ENCODE measurements around the gene RHOH. TPM values are rescaled to one million over a fixed set of nuclear protein-coding genes. Genes with fewer than 3 reads are reported as not detected.

The RHOH gene
- total RNA-seq, 1 donor from 2014 or later: 0.53 TPM

- DNase-seq (ENCODE audit: low read depth) (no peak), FAIRE-seq (no peak)
- H3K27me3 ChIP-seq (ENCODE audit: control insufficient read depth, insufficient read depth, low read length): no peaks in the 10 kb centered on the region
- H3K36me3 ChIP-seq (ENCODE audit: control insufficient read depth, insufficient read depth, low read length): no peaks in the 10 kb centered on the region
- TF ChIP-seq, protein P1, sequence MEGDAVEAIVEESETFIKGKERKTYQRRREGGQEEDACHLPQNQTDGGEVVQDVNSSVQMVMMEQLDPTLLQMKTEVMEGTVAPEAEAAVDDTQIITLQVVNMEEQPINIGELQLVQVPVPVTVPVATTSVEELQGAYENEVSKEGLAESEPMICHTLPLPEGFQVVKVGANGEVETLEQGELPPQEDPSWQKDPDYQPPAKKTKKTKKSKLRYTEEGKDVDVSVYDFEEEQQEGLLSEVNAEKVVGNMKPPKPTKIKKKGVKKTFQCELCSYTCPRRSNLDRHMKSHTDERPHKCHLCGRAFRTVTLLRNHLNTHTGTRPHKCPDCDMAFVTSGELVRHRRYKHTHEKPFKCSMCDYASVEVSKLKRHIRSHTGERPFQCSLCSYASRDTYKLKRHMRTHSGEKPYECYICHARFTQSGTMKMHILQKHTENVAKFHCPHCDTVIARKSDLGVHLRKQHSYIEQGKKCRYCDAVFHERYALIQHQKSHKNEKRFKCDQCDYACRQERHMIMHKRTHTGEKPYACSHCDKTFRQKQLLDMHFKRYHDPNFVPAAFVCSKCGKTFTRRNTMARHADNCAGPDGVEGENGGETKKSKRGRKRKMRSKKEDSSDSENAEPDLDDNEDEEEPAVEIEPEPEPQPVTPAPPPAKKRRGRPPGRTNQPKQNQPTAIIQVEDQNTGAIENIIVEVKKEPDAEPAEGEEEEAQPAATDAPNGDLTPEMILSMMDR (IDR thresholded peaks at IDR 0.05; ENCODE audit: insufficient read depth, low read length, severe bottlenecking): no peak
- H3K4me3 ChIP-seq (ENCODE audit: low read depth, low read length): no peak overlapping the region
Observed at GRCh38 chr4:40193578-40193977, 3.3 kb upstream of the RHOH start.

GRCh38 chr4:40194602-40195161 lies 2.1 kb upstream of the RHOH start:
- no peak for DNase-seq (ENCODE audit: low read depth)
- TF ChIP-seq, protein P1 (IDR thresholded peaks at IDR 0.05; ENCODE audit: insufficient read depth, low read length, severe bottlenecking): no peak
- Histone ChIP-seq H3K36me3 (ENCODE audit: control insufficient read depth, insufficient read depth, low read length) (no peaks in the 10 kb centered on the region), H3K4me3 (ENCODE audit: low read depth, low read length) (no peak overlapping the region), H3K27me3 (ENCODE audit: control insufficient read depth, insufficient read depth, low read length) (no peaks in the 10 kb centered on the region)
- FAIRE-seq: no peak

DNA sequence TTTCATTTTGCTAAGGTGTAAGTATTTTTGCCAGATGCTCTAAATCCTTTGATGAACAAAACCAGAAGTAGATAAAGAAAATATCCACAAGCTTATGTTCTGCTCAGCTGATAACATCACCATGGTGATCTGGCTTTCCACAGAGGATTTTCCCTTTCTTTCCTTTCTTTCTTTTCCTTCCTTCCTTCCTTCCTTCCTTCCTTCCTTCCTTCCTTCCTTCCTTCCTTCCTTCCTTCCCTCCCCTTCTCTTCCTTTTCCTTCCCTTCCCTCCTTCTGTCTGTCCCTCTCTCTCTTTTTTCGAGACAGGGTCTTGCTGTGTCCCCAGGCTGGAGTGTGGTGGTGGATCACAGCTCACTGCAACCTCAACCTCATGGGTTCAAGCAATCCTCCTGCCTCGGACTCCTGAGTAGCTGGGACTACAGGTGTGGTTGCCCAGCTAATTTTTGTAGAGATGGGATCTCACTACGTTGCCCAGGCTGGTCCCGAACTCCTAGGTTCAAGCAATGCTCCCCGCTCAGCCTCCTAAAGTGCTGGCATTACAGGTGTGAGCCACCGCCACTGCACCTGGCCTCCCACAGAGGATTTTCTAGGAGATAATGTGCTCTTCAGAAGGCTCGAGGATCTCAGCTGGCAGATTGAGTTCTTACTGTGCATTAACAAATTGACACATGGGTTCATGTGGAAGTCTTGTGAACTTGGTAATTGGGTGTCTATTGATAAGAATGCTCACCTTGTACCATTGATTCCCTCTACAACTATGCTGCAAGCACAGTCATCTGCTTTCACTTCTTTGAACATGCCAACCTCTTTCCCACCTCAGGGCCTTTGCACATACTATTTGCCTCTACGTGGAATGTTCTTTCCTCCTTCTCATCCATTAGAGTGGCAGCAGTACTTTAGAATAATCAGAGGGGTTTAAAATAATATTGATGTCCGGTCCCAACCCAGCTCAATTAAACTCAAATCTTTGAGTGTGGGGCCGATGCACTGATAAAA lies 1.4 kb upstream of the RHOH start:
- Histone ChIP-seq H3K36me3 (ENCODE audit: control insufficient read depth, insufficient read depth, low read length) (no peaks in the 10 kb centered on the region), H3K27me3 (ENCODE audit: control insufficient read depth, insufficient read depth, low read length) (no peaks in the 10 kb centered on the region), H3K4me3 (ENCODE audit: low read depth, low read length) (no peak overlapping the region)
- DNase-seq (ENCODE audit: low read depth) (no peak), FAIRE-seq (no peak)
- TF ChIP-seq, protein P1 (IDR thresholded peaks at IDR 0.05; ENCODE audit: insufficient read depth, low read length, severe bottlenecking): no peak

DNA sequence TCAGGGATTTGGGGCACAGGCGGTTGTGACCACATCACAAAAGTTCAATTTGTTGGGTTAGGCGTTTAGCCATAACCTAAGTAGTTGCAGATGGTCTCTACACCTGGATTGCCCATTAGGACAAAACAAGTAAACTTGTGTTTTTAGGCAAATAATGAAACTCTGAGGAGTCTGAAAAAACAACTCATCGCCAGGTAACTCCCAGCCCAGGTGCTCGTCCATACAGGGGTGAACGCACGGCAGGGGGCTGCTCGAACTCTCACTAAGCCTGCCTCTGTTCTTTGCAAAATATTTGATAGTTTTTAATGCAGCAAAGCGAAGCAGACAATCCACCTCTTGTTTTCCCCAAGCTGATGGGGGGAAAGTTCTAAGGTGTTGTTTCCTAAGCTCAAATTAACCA lies 559 bp upstream of the RHOH start:
- Histone ChIP-seq H3K27me3 (ENCODE audit: control insufficient read depth, insufficient read depth, low read length) (no peaks in the 10 kb centered on the region), H3K36me3 (ENCODE audit: control insufficient read depth, insufficient read depth, low read length) (no peaks in the 10 kb centered on the region), H3K4me3 (ENCODE audit: low read depth, low read length) (no peak overlapping the region)
- FAIRE-seq (no peak), DNase-seq (ENCODE audit: low read depth) (no peak)
- TF ChIP-seq, protein P1 (IDR thresholded peaks at IDR 0.05; ENCODE audit: insufficient read depth, low read length, severe bottlenecking): no peak

DNA sequence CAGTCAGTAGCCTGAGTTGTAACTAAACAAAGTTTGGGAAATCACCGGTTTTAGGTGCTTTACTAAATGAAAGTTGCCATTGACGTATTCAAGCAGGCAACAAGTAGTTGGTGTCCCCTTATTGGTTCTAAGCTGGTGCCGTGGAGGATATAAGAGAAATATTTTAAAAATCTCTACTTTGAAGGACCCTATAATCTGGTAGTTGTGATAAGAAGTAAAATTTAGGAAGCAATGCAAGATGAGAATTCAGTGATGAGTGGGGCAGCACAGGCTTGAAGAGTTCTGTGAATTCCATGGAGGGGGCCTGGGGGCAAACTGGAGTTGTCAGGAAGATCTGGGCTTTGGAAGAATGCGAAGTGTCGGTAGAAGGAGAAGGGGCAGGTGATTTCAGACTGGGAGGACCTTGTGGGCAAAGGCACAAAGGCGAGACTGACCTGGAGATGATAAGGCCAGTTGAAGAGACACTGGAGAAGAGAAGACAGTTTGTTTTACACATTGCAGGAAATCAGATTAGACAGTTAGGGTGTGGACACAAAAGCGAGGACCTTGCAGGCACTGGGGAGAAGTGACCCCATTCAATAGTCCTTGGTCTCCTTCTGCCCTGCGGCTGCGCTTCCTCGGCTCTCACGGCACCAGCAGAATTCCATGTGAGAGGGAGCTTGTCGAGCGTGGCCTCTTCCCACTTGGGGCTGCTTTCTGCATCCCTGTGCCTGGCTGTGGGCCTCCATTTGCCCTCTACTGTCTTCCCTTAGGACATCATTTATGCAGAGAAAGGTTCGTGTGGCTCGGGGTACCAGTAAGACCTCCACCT lies 1.3 kb downstream of the RHOH start:
- no peak for DNase-seq (ENCODE audit: low read depth)
- Histone ChIP-seq H3K4me3 (ENCODE audit: low read depth, low read length) (no peak overlapping the region), H3K27me3 (ENCODE audit: control insufficient read depth, insufficient read depth, low read length) (no peaks in the 10 kb centered on the region), H3K36me3 (ENCODE audit: control insufficient read depth, insufficient read depth, low read length) (no peaks in the 10 kb centered on the region)
- FAIRE-seq: no peak
- TF ChIP-seq, protein P1 (IDR thresholded peaks at IDR 0.05; ENCODE audit: insufficient read depth, low read length, severe bottlenecking): no peak

All from bronchial epithelial cell (primary cell).